ENCODE results near the gene CANT1.

DNA sequence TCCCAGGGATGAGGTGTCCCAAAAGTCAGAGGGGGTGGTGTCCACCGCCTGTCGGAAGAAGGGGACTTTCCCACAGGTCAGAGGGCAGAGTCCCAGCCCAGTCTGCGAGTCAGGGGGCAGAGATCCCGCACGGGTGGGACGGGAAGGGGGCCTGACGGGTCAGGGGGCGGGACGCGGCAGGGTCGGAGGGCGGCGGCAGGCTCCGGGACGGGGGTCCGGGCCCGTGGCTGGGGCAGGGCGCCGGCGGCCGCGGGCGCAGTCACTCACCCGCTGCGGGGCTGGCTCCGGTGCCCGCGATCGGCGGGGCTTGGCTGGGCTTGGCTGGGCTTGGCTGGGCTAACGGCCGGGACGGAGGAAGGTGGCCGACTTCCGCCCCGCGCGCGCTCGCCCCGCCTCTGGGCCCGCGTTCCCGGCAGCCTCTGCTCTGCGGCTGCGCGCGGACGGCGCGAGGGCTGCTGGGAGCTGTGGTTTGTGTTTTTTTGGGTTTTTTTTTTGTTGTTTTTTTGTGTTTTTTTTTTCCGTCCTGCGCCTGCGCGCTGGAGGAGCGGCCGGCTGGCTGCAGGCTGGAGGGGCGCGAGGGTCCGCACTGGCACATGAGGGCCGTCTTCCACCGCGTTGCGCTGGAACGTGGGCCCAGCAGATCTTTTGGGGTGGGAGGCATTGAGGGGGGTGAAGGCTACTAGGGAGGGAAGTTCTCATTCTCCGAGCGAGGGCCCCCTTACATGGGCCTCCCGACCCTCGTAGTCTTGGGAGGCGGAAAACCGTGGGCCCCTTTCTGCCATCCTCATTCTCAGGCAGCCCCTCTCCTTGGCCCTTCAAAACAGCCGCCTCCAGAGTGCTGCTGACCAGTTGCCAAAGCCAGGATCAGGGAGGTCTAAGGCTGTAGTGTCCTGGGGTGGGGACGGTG, at the start of gene CANT1:
- TF ChIP-seq, protein P1, sequence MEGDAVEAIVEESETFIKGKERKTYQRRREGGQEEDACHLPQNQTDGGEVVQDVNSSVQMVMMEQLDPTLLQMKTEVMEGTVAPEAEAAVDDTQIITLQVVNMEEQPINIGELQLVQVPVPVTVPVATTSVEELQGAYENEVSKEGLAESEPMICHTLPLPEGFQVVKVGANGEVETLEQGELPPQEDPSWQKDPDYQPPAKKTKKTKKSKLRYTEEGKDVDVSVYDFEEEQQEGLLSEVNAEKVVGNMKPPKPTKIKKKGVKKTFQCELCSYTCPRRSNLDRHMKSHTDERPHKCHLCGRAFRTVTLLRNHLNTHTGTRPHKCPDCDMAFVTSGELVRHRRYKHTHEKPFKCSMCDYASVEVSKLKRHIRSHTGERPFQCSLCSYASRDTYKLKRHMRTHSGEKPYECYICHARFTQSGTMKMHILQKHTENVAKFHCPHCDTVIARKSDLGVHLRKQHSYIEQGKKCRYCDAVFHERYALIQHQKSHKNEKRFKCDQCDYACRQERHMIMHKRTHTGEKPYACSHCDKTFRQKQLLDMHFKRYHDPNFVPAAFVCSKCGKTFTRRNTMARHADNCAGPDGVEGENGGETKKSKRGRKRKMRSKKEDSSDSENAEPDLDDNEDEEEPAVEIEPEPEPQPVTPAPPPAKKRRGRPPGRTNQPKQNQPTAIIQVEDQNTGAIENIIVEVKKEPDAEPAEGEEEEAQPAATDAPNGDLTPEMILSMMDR (IDR thresholded peaks at IDR 0.05), result peak in 1 of 4 experiments; percentile 2
- TF ChIP-seq POLR2A (IDR thresholded peaks at IDR 0.05), result peak; percentile 47 to 76
